Stimulated activated CD4-positive, alpha-beta T cell treated with anti-CD3 and anti-CD28 coated beads, Interleukin-12 subunit alpha, Interleukin-12 subunit beta, amount 100 ng/mL, for 24 hours (primary cell): ENCODE measurements around the gene AVP.

Experiments used
- DNase-seq, 2 experiments: peaks; one replicate each; pipeline ENCODE4 v3.0.0-alpha.2; 2020; ENCODE audit warnings: low read depth in 2 of 2

The AVP gene

GRCh38 chr20:3109350-3110302 lies 25.1 kb upstream of the AVP start:
- DNase-seq = no peak

GRCh38 chr20:3107464-3108025 lies 23.0 kb upstream of the AVP start:
- no peak for DNase-seq

GRCh38 chr20:3106658-3107463 lies 22.3 kb upstream of the AVP start:
- DNase-seq = no peak

GRCh38 chr20:3106185-3106584 lies 21.7 kb upstream of the AVP start:
- no peak for DNase-seq

- DNase-seq = no peak
These were observed 21.0 kb upstream of the AVP start for GRCh38 chr20:3105256-3106137.

- no peak for DNase-seq
These were observed 19.0 kb upstream of the AVP start for GRCh38 chr20:3103369-3104032.

- DNase-seq = no peak
These were observed 18.2 kb upstream of the AVP start for GRCh38 chr20:3102575-3103368.

- peak; percentile 28 to 49 for DNase-seq
These were observed 17.4 kb upstream of the AVP start for GRCh38 chr20:3101737-3102574.

GRCh38 chr20:3101251-3101650 lies 16.7 kb upstream of the AVP start:
- DNase-seq = no peak

- DNase-seq = no peak
These were observed 16.0 kb upstream of the AVP start for GRCh38 chr20:3100480-3100879.

GRCh38 chr20:3094848-3095629 lies 10.5 kb upstream of the AVP start:
- DNase-seq = no peak

GRCh38 chr20:3093861-3094361 lies 9.4 kb upstream of the AVP start:
- no peak for DNase-seq

GRCh38 chr20:3092611-3093379 lies 8.3 kb upstream of the AVP start:
- DNase-seq = no peak

GRCh38 chr20:3090565-3090964 lies 6.0 kb upstream of the AVP start:
- DNase-seq = no peak

GRCh38 chr20:3088031-3088430 lies 3.5 kb upstream of the AVP start:
- DNase-seq = no peak

GRCh38 chr20:3085571-3086072 lies 1.1 kb upstream of the AVP start:
- no peak for DNase-seq

- no peak for DNase-seq
These were observed 449 bp upstream of the AVP start for GRCh38 chr20:3084986-3085360.
